ENCODE data around the gene CHEK1.
"Not testable (repeated sequence)": the region's sequence is repeated elsewhere in the genome, so short reads cannot be mapped to it uniquely, and the experiment has no call there.

The CHEK1 gene

GRCh38 chr11:125624756-125625213, at the start of gene CHEK1:
CHEK1 (plus strand) TSS chr11:125625163; CDS start chr11:125626769, 1,606 bp downstream.
- DNase-seq (ENCODE audit: low spot score), result no peak

DNA sequence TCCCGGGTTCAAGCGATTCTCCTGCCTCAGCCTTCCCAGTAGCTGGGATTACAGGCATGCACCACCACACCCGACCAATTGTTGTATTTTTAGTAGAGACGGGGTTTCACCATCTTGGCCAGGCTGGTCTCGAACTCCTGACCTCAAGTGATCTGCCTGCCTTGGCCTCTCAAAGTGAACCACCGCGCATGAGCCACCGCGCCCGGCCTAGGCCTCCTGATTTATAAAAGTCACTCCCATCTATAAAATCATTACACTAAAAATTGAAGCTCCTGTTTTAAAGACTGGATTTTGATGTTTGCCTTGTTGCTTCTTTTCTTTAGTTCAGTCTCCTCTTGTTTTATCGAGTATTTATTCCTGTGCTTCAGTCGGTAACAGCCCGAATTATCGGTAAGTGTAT, 47.8 kb upstream of the CHEK1 start:
- not testable (repeated sequence) for DNase-seq (ENCODE audit: low spot score)

GRCh38 chr11:125578783-125579182, 46.2 kb upstream of the CHEK1 start:
- no peak for DNase-seq (ENCODE audit: low spot score)

DNA sequence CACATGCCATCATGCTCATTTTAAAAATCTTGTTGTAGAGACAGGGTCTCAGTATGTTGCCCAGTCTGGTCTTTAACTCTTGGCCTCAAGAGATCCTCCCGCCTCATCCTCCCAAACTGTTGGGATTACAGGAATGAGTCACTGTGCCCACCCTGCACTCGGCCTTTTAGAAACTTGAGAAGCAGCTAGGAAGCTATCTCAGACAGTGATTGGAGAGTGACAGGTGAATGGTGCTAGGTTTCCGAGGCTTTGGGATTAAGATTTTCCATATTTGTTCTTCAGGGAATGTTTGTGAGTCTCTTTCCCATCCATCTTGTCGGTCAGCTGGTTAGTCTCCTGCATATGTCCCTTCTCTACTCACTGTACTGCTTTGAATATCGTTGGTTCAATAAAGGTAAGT, 45.2 kb upstream of the CHEK1 start:
- DNase-seq (ENCODE audit: low spot score), result no peak

GRCh38 chr11:125583496-125583895, 41.5 kb upstream of the CHEK1 start:
- DNase-seq (ENCODE audit: low spot score), result no peak

DNA sequence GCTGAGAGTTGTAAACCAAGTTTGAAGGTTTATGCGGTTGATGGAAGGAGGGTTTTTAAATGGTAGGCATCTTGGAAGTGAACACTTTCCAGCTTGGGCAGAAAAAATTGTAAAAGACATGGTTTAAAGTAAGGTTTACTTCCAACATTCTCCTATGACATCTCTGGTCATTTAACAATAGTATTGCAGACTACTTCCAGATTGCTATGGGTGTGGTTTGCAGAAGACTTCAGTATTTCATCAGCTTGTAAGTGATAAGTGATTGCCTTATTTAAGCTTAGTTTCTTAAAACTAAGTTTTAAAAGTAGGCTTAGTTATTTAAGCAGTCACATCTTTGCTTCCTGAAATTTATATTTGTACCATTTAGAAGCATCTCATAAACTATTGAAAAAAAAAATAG, 39.5 kb upstream of the CHEK1 start:
- DNase-seq (ENCODE audit: low spot score), result no peak

- no peak for DNase-seq (ENCODE audit: low spot score)
Measured at GRCh38 chr11:125586623-125587022, 38.3 kb upstream of the CHEK1 start.

- no peak for DNase-seq (ENCODE audit: low spot score)
Measured at GRCh38 chr11:125587480-125587879, 37.5 kb upstream of the CHEK1 start.

DNA sequence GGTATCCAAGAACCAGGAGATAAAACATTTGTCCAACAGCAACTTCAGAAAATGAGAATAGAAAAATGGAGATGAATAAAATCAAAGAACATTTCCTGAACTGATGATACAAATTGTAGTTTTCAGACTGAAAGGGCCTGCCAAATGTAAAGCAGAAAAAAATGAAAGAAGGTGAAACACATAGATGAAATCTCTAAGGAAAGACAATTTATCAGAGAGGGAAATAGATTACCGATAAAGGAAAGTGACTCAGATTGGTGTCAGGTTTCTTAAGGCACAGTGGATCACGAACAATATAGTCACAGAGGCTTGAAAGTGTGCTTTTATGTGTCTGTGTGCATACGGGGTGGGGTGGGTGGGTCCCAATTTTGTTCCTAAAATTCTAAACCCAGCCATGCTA, 36.5 kb upstream of the CHEK1 start:
- no peak for DNase-seq (ENCODE audit: low spot score)

DNA sequence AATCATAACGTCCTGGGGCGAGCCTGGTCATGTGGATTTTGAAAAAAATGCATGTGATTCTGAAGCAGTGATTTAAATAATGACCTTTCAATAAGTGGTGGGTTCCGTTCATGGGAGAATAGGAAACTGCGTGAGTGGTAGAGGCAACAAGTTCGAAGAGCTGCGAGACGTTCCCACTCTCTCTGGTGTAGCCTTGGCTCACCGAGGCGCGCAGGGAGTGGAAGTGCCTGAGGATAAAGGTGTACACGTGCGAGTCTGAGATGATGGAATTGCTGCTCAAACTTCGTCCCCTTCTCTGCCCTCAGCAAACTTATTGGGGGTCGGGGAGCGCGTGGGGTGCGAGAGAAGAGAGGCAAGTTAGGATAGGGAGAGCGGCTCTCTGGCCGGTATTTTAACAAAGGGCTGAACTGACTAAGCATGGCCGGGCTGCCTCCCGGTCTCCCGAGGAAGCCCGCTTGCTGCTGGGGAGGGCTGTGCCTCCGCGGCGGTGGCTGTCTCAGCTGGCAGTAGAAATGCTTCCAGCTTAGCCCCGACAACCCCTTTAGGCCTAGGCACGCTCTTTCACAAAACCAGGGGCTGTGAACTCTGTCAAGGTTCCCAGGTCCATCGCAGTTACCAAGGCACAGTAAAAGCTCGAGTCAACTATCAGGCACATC, 33.2 kb upstream of the CHEK1 start:
- DNase-seq (ENCODE audit: low spot score), result peak; percentile 26

DNA sequence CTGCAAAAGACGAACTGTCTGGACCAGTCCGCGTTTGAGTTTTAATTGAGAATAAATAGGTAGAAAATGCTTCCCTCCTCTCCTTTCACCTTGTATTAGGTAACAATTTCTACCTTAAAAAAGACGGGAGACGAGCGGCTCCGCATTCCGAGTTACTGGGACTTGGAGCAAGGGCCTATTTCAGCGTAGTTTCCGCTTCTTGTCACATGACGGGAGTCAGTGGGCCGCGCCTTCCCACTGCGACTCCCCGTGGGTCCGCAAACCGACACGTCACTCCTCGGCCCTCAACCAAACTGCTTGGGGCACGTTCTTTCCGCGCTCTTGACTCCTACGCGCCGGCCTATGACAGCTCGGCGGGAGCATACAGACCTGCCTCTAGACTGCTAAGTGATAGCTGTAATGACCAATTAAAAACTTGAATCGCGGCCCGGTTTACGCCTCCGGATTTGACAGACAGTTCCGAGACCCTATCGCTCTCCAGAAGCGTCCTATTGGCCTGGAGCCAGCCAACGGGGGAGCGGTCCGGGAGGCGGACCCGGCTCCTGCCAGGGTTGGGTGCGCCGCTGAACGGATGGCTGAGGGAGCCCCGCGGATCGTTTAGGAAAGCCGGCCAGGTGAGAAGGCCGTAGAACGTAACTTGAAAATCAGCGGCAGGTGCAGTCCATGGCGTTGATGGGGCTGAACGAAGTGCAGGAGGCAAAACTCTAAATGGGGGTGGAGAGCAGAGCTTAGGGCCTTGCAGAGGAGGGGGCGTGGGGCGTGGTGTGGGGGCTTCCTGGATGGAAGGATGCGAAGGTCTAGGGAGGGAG, 32.5 kb upstream of the CHEK1 start, which contains the start of gene STT3A:
STT3A (plus strand) TSS at position 548 of the 809 bp plus-strand sequence. CDS start 3,064 bp downstream, outside the sequence.
- peak; percentile 100 for DNase-seq (ENCODE audit: low spot score)

DNA sequence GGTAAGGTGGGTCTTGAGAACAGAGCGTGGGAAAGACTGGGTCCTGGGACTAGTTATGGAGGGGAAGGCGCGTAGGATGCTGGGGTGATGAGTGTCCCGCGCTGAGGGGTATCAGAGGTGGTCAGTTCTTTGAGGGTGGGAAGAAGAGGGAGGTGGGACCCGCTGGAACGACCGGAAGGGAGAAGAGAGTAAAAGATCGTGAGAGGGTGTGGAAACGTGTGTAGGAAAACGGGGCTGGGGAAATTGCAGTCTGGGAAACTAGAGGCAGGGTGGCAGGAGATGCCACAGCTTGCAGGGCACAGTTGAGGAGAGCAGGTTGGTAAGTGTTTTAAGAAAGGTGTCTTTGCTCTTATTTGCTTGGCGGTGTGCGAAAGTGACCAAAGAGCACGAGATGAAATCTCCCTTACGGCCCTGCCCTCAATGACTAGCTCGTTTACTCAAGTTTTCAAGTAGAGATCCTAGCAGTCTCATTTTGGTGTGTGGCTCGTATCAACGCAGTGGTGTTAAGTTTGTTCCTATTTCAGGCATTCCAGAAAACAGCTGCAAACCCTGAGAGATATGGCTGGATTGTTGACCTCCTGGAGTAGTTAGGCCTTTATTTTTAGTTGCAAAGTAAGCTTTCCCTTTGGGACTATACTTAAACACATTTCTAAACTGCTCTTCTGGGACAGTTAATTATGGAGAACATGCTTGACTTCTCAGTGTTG, 31.7 kb upstream of the CHEK1 start:
- peak; percentile 51 for DNase-seq (ENCODE audit: low spot score)

GRCh38 chr11:125594958-125595357, 30.0 kb upstream of the CHEK1 start:
- no peak for DNase-seq (ENCODE audit: low spot score)

GRCh38 chr11:125600663-125601062, 24.3 kb upstream of the CHEK1 start:
- no peak for DNase-seq (ENCODE audit: low spot score)

DNA sequence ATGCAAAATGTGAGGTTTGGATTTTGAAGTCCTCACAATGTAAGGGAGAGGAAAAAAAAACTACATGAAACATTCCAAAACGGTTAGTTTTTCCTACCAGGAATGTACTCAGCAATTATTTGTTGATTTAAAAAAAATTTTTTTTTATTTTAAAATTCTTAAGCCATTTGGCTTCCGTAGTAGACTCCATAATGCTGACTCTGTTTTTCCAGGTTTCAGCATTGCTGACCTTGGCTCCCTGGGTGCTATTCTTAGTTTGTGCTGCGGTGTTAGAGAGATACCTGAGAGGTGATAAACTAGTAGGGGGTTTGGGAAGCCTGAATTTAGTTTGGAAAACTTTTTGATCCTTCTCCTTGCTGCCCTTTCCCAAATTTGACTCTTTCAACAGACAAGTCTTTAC, 21.8 kb upstream of the CHEK1 start:
- no peak for DNase-seq (ENCODE audit: low spot score)

DNA sequence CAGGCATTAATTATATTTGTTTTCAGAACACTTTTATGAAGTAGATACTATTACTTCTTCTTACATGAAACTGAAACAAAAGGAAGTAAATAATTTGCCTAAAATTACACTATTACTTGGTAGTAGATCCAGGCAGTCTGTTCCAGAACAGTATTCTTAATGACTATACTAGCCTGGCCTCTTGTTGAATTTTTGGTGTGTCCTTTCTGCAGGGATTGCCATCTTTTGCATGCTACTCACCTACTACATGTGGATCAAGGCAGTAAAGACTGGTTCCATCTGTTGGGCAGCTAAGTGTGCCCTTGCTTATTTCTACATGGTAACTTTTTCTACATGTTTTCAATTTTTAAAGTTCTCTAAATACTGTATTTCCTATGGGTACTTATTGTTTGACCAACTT, 19.5 kb upstream of the CHEK1 start:
- no peak for DNase-seq (ENCODE audit: low spot score)

GRCh38 chr11:125609545-125609944, 15.4 kb upstream of the CHEK1 start:
- no peak for DNase-seq (ENCODE audit: low spot score)

- DNase-seq (ENCODE audit: low spot score), result no peak
Measured at GRCh38 chr11:125618383-125618782, 6.6 kb upstream of the CHEK1 start.

DNA sequence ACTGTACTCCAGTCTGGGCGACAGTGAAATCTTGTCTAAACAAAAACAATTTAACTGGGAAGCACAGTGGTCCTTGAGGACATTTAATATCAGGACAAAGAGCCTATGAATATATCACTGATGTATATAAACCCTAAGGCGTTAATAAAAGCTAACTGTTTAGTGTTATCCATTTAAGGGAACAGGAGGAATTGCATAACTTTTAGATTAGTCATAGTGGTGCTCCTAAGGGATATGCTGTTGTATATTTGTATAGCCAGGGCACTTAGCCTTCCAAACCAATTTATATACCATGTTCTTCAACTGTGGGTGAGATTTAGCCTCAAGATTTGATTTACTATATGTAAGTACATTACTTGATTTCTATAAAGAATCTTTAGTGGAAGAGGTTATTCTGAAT, 3.0 kb upstream of the CHEK1 start:
- DNase-seq (ENCODE audit: low spot score), result no peak

GRCh38 chr11:125623064-125623463, 1.9 kb upstream of the CHEK1 start:
- DNase-seq (ENCODE audit: low spot score), result no peak

DNA sequence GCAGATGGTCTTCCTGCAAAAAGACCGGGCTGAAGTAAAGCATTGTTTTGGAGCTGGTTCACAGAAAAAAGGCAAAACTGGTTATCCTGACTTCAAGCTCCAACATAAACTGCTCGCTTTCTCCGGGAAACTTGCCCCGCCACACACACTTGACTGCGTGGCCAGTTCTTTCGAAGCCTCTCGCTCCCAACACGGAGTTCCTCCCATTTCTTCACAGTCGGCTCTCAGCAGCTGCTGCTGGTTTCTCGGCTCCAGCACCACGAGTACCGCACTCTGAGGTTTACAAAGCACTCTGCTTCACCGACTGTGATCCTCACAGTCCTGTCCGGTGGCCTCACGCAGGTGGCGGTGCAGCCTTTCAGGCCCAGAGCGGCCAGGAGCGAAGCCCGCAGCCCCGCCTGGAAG, 264 bp downstream of the CHEK1 start:
- DNase-seq (ENCODE audit: low spot score), result no peak

DNA sequence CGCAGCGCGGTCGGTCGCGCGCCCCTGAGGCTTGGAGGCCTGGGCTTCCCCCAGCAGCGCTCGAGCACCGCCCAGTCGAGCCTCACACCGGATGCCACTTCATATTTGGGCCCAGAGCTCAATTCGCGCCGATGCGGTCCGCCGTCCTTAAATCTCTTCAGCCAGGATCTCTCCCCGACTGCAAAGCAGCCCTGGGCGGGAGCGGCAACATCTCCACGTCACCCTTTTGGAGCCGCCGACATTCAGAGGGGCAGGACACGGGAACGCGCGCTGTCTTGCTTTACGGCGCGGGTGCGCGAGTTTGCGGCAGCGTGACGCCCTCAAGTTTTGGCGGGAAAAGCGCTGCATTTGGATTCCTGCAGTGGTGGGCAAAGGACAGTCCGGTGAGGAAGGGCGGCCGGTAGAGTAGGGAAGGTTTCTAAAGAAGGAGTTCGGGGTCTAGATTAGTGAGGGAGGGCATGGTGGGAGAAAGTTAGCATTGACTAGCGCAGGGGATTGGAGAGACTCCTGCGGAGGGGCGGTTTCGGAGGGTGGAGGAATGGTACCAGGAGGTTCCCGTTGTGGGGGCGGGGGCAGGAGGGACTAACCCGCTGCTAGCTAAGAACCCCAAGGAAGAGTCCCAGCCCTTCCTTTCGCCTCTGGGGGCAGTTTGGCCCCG, 796 bp downstream of the CHEK1 start:
- DNase-seq (ENCODE audit: low spot score), result peak; percentile 86

Data from hematopoietic multipotent progenitor cell treated with erythropoietin and hydrocortisone succinate and interleukin-3 and kit ligand, for 15 days (in vitro differentiated cells).